IMR-90 (cell line): ENCODE measurements around the gene CNDP2. TPM values are rescaled to one million over a fixed set of nuclear protein-coding genes. Genes with fewer than 3 reads are reported as not detected.

ENCODE experiments used
- ATAC-seq: fragments of 200-7000 bp; cut with Tn5 transposase; 2 replicates; pipeline ENCODE4 v1.9.1; 2020; ENCODE audit warnings: low read depth, mild to moderate bottlenecking, moderate library complexity
- BruUV-seq: library from RNA; stranded (reverse); fragments of 400-500 nt; replicated peaks from 2 replicates; lab custom pipeline; 2021; lab: Mats Ljungman, UMichigan
- CTCF ChIA-PET: fragments of 300-600 bp; formaldehyde crosslinking; extraction: SDS; loops from one replicate; lab custom pipeline; 2021; ENCODE audit warnings: antibody characterized with exemption; lab: Yijun Ruan, JAX
- POLR2A ChIA-PET: fragments of 300-600 bp; sonication (Branson Sonifier 250); formaldehyde crosslinking; loops from one replicate; lab custom pipeline; 2022; ENCODE audit warnings: antibody characterized with exemption; ENCODE audit not compliant: unreplicated experiment; lab: Charles Lee
- DNase-seq: peaks from one replicate; pipeline ENCODE4 v3.0.0; 2013
- H2AFZ ChIP-seq: replicated peaks from 2 replicates; pipeline ENCODE3; 2013; ENCODE audit warnings: low read length, mild to moderate bottlenecking; ENCODE audit not compliant: poor library complexity
- H2AK5ac ChIP-seq: 2 replicates; pipeline ENCODE4 v1.6.1; 2013; ENCODE audit warnings: low read depth, low read length, inconsistent platforms
- H2AK9ac ChIP-seq: replicated peaks from 2 replicates; pipeline ENCODE3; 2013; ENCODE audit warnings: mild to moderate bottlenecking, low read depth, low read length, moderate library complexity; ENCODE audit not compliant: poor library complexity
- H2BK120ac ChIP-seq: 2 replicates; pipeline ENCODE4 v1.6.1; 2013; ENCODE audit warnings: low read depth, low read length, inconsistent platforms
- H2BK15ac ChIP-seq: 3 replicates; pipeline ENCODE4 v1.6.1; 2013; ENCODE audit warnings: low read depth, low read length, inconsistent platforms
- H2BK20ac ChIP-seq: 2 replicates; pipeline ENCODE4 v1.6.1; 2013; ENCODE audit warnings: low read depth, mild to moderate bottlenecking, inconsistent platforms, low read length, moderate library complexity
- H2BK5ac ChIP-seq: 2 replicates; pipeline ENCODE4 v1.6.1; 2013; ENCODE audit warnings: mild to moderate bottlenecking, low read depth, low read length, inconsistent platforms; ENCODE audit not compliant: poor library complexity, severe bottlenecking
- H3K14ac ChIP-seq: replicated peaks from 2 replicates; pipeline ENCODE4 v1.6.1; 2013; ENCODE audit warnings: low read depth, low read length, inconsistent platforms
- H3K18ac ChIP-seq: 2 replicates; pipeline ENCODE4 v1.6.1; 2013; ENCODE audit warnings: low read depth, low read length, control low read depth
- H3K23ac ChIP-seq: 2 replicates; pipeline ENCODE4 v1.6.1; 2013; ENCODE audit warnings: low read depth, low read length, inconsistent platforms
- H3K27ac ChIP-seq: 2 replicates; pipeline ENCODE4 v1.5.1; 2013; ENCODE audit warnings: mild to moderate bottlenecking, control low read depth, low read length; ENCODE audit not compliant: insufficient read depth
- H3K27me3 ChIP-seq: 2 replicates; pipeline ENCODE4 v1.6.1; 2013; ENCODE audit warnings: low read length; ENCODE audit not compliant: control insufficient read depth, insufficient read depth
- H3K36me3 ChIP-seq: 2 replicates; pipeline ENCODE4 v1.6.1; 2013; ENCODE audit warnings: low read length, mixed read lengths; ENCODE audit not compliant: control insufficient read depth, insufficient read depth
- H3K4ac ChIP-seq: 2 replicates; pipeline ENCODE4 v1.6.1; 2013; ENCODE audit warnings: low read depth, low read length, inconsistent platforms
- H3K4me1 ChIP-seq: 2 replicates; pipeline ENCODE4 v1.6.1; 2013; ENCODE audit warnings: low read length, mixed read lengths; ENCODE audit not compliant: control insufficient read depth, insufficient read depth
- H3K4me2 ChIP-seq: 2 replicates; pipeline ENCODE4 v1.6.1; 2013; ENCODE audit warnings: low read depth, mild to moderate bottlenecking, control low read depth, low read length, moderate library complexity
- H3K4me3 ChIP-seq: 2 replicates; pipeline ENCODE4 v1.5.1; 2013; ENCODE audit warnings: low read depth, mild to moderate bottlenecking, control low read depth, low read length, moderate library complexity; ENCODE audit not compliant: insufficient read depth
- H3K56ac ChIP-seq: 2 replicates; pipeline ENCODE4 v1.6.1; 2013; ENCODE audit warnings: low read length, inconsistent platforms; ENCODE audit not compliant: insufficient read depth; ENCODE audit errors: extremely low read depth
- H3K79me1 ChIP-seq, 2 experiments: 2 replicates each; pipeline ENCODE4 v1.6.1; 2013; ENCODE audit warnings: low read length in 2 of 2, inconsistent platforms in 1 of 2, low read depth in 1 of 2
- H3K9ac ChIP-seq: 2 replicates; pipeline ENCODE4 v1.6.1; 2013; ENCODE audit warnings: low read depth, low read length, control low read depth
- H3K9me1 ChIP-seq: 2 replicates; pipeline ENCODE4 v1.6.1; 2013; ENCODE audit warnings: low read length, inconsistent platforms; ENCODE audit not compliant: insufficient read depth
- H3K9me3 ChIP-seq: 2 replicates; pipeline ENCODE4 v1.6.1; 2013; ENCODE audit warnings: low read length; ENCODE audit not compliant: control insufficient read depth, insufficient read depth
- H4K20me1 ChIP-seq: 2 replicates; pipeline ENCODE4 v1.6.1; 2013; ENCODE audit warnings: low read length, inconsistent platforms; ENCODE audit not compliant: insufficient read depth
- H4K5ac ChIP-seq: 2 replicates; pipeline ENCODE4 v1.6.1; 2013; ENCODE audit warnings: mild to moderate bottlenecking, low read depth, low read length, control low read depth
- H4K8ac ChIP-seq, 2 experiments: 2 replicates each; pipeline ENCODE4 v1.6.1; 2013; ENCODE audit warnings: low read depth in 2 of 2, low read length in 2 of 2, control low read depth in 1 of 2, inconsistent platforms in 1 of 2
- H4K91ac ChIP-seq: 2 replicates; pipeline ENCODE4 v1.6.1; 2013; ENCODE audit warnings: low read depth, low read length, inconsistent platforms; ENCODE audit not compliant: insufficient read depth
- CEBPB ChIP-seq: IDR thresholded peaks from 2 replicates; pipeline ENCODE4 v1.6.1; 2012; ENCODE audit warnings: low read depth, low read length, improper control_type of control experiment
- MAFK ChIP-seq: IDR thresholded peaks from 2 replicates; pipeline ENCODE4 v1.6.1; 2012; ENCODE audit warnings: low read depth, low read length, improper control_type of control experiment
- MAZ ChIP-seq: IDR thresholded peaks from 2 replicates; pipeline ENCODE4 v1.6.1; 2012; ENCODE audit warnings: low read depth, mild to moderate bottlenecking, low read length, improper control_type of control experiment, moderate library complexity, borderline replicate concordance
- MXI1 ChIP-seq: IDR thresholded peaks from 2 replicates; pipeline ENCODE4 v1.6.1; 2012; ENCODE audit warnings: low read depth, mild to moderate bottlenecking, low read length, moderate library complexity, borderline replicate concordance
- NFE2L2 ChIP-seq: fragments of 150-350 bp; IDR thresholded peaks from 2 replicates; pipeline ENCODE4 v1.6.1; 2016; ENCODE audit warnings: low read depth, mild to moderate bottlenecking, low read length
- RAD21 ChIP-seq: IDR thresholded peaks from 2 replicates; pipeline ENCODE4 v1.6.1; 2012; ENCODE audit warnings: low read length, improper control_type of control experiment
- RFX5 ChIP-seq: IDR thresholded peaks from 2 replicates; pipeline ENCODE4 v1.8.0; 2012; ENCODE audit warnings: low read depth, mild to moderate bottlenecking, low read length, moderate library complexity
- WGBS, 2 experiments: methylation state at CpG; one replicate each; pipeline versions ENCODE4 v1.1.5 to v1.1.7; 2013; ENCODE audit warnings: missing lambda C conversion rate in 2 of 2; ENCODE audit not compliant: insufficient read length in 1 of 2; ENCODE audit errors: extremely low coverage in 2 of 2; 5-methylcytosine and 5-hydroxymethylcytosine counted together
- dilution Hi-C: fragments of 300-500 bp; cut with HindIII; formaldehyde crosslinking; loops from one replicate; pipeline ENCODE4 v1.14.3; 2018; ENCODE audit warnings: low sequenced_read_pairs; ENCODE audit not compliant: unreplicated experiment
- in situ Hi-C: fragments of 300-500 bp; cut with MboI; formaldehyde crosslinking; loops from 3 replicates; pipeline ENCODE4 v1.14.3; 2019; ENCODE audit warnings: low sequenced_read_pairs, inconsistent platforms, mixed read lengths
- intact Hi-C: fragments of 100-400 bp; cut with micrococcal nuclease; formaldehyde crosslinking; loops from 2 replicates; pipeline ENCODE4 v1.10.0; 2022
- polyA plus RNA-seq, 3 experiments: library from polyadenylated mRNA; depleted of rRNA; stranded (reverse); fragments of >200 nt; gene quantifications; 2 replicates each; pipeline ENCODE4 v1.2.3, GENCODE V29; 2012; ENCODE audit warnings: low replicate concordance in 1 of 3
- total RNA-seq: library from RNA; depleted of rRNA; stranded (reverse); fragments of >200 nt; gene quantifications from 2 replicates; pipeline ENCODE4 v1.2.3, GENCODE V29; 2012

Gene CNDP2
- total and polyA plus RNA-seq, 2 of the 4 experiments (the other 2 are of a cell fraction): 52.0 to 67.9 TPM

GRCh38 chr18:74513149-74513882 lies 17.2 kb downstream of the CNDP2 start:
- Histone ChIP-seq H3K9ac (no peak overlapping the region), H3K9me3 (no peaks in the 10 kb centered on the region), H3K4me3 (no peak overlapping the region), H2BK120ac (no peak overlapping the region), H2AK5ac (no peak overlapping the region), H3K36me3 (peaks cover 63% of the 10 kb centered on the region), H3K23ac (no peak overlapping the region), H4K8ac (no peak overlapping the region), H3K4ac (no peak overlapping the region), H4K5ac (no peak overlapping the region), H3K18ac (no peak overlapping the region), H2BK20ac (no peak overlapping the region), H3K4me2 (no peak overlapping the region), H3K14ac (no peak overlapping the region), H3K4me1 (no peaks in the 10 kb centered on the region), H2BK15ac (no peak overlapping the region), H2AFZ (no peak overlapping the region), H3K27ac (no peak overlapping the region), H3K9me1 (no peaks in the 10 kb centered on the region), H4K91ac (no peak overlapping the region), H4K20me1 (no peaks in the 10 kb centered on the region; the same call in 1 of the 2 replicates), H3K79me1 (no peaks in the 10 kb centered on the region; a peak in 1 of 4 replicates), H2AK9ac (peak overlapping the region; percentile 72), H3K27me3 (no peaks in the 10 kb centered on the region), H2BK5ac (no peak overlapping the region), H3K56ac (no peak overlapping the region)
- BruUV-seq: no TSS peak
- dilution Hi-C loops: no loop called here
- intact Hi-C loops: no loop called here
- ChIA-PET CTCF (no interaction called here), POLR2A (no interaction called here)
- ATAC-seq (no peak), DNase-seq (no peak)
- in situ Hi-C loops: no loop called here
- no peak for TF ChIP-seq MAFK
- no peak for TF ChIP-seq MAZ
- no peak for TF ChIP-seq RFX5
- no peak for TF ChIP-seq RAD21
- TF ChIP-seq CEBPB: no peak
- no peak for TF ChIP-seq NFE2L2
- TF ChIP-seq MXI1: no peak
- 90% methylated on average over 9 of the region's 27 CpGs; no CpG with 5 or more reads in 1 of the 2 experiments for WGBS, 2 experiments
